GM18507 (cell line): Measurements from ENCODE around the gene CCDC80.

ENCODE experiments used
- DNase-seq: peaks from one replicate; pipeline ENCODE4 v3.0.0; 2011; ENCODE audit warnings: low read depth; ENCODE audit not compliant: insufficient read length; ENCODE audit errors: extremely low spot score
- FAIRE-seq: peaks from 2 replicates; lab custom pipeline; 2011; peaks lifted over from hg19 to GRCh38; lab: Jason Lieb, UNC

CCDC80 gene

DNA sequence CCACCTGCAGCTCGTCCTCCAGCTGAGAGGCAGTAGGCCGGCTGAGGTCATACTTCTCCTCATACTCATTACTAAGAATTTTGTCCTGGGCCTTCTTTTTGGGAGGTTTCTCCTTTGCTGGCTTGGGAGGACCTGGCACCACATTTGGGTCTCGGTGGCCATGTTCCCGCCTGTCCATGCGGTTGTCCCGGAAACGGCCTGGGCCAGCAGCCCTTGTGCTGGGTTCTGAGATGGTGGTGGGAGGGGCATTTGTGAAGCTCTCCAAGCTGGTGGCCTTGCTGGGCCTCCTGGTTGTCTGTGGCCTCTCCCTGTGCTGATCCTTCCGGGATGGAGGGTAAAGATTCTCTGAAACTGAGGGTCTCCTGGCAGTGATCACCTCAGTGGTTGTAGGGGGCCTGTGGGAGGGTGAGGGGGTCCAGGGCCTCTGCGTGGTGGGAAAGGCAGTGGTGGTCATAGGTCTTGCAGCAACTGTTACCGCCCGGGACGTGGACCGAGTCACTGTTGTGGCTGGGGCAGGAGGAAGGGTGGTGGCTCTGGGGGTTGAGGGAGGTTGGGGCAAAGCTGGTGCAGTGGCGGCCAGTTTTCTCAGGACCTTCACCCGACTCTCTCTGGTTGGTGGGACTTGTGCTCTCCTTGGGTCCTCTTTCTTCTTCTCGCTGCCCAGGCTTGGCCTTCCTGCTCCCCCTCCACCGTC lies 2.5 kb downstream of the CCDC80 start:
- no peak for FAIRE-seq
- no peak for DNase-seq

DNA sequence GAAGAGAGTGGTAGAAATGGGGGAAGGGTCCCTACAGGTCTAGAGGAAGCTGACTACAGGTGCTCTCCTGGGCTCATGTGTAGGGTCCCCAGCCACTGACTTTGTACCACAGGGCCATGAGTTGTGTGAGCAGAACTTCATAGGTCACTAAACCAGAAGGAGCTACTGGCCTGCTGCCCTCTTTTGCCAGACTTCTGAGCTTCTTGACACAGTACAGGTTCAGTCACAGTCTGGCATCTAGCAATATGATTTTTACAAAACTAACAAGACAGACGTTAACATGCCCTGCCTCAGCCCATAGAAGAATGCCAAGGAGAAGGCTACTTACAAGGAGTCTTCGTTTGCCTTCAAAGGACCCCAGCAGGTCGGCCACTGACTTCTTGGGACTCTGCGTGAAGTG lies 3.2 kb downstream of the CCDC80 start:
- DNase-seq (no peak), FAIRE-seq (no peak)

DNA sequence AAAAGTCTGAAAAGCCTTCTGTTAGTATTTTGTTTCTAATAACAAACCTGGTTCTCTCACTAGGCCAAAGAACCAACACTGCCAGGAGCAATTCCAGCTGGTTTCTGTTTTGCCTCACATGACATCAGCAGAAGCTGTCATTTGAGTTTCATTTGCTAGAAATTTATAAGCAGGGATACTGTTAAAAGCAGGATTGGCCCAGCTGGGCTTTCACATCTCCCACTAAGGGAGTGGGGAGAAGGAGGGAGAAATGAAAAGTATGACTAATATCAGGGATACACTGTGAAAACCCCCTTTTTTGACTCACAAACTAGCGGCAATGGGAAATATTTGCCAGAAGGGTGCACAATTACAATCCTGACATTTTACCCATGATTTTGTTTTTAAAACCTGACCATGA lies 5.3 kb downstream of the CCDC80 start:
- no peak for FAIRE-seq
- DNase-seq, result no peak

DNA sequence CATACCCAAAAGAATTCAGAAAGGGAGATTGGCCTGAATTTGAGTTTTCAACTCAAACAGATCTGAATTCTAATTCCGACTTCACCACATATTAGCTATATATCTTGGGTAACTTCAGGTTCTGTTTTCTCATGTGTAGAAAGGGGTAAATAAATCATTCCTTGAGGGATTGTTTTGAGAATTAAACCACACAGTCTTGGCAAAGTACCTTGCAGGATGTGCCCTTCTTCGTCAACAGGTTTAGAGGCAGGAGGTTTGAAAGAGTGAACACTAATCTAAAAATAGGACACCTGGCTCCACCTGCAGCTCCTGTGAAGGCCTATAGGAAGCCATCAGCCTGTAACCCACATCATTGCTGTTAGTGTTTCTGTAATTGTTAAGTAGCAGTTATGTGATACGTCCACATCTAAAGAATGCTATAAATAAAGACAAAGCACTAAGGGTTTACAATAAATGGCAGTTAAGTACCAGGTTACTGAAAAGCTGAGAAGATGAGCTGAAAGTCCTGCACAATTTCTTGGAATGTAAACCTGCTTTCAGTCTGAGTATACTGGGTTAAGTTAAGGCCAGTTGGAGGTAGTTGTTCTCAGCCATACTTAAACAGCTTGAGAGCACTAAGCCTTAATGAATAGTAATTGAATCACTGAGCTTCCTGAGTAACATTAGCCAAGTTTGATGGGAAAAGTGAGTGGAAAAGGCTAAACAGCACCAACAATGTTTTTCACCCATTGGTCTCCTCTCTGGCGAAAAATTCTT lies 6.0 kb downstream of the CCDC80 start:
- DNase-seq (no peak), FAIRE-seq (no peak)

DNA sequence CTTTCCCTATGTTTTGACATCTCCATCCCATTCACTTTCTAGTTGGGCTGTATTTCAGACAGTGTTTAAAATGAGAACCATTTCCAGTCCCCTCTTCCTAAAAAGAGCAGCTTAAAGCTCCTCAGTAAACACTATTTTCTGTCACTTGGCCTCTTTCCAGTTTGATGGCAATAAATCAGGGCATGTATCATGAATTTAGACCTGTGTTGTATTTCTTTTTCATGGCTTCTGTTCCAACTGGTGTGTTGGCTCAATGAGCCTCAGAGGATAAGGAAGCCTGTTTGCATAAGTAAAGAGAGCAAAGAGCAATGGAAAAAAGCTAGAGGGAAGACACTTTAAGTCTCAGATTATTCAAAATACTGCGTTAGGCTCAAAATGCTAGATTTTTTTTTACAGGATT lies 7.2 kb downstream of the CCDC80 start:
- DNase-seq, result no peak
- FAIRE-seq, result no peak

DNA sequence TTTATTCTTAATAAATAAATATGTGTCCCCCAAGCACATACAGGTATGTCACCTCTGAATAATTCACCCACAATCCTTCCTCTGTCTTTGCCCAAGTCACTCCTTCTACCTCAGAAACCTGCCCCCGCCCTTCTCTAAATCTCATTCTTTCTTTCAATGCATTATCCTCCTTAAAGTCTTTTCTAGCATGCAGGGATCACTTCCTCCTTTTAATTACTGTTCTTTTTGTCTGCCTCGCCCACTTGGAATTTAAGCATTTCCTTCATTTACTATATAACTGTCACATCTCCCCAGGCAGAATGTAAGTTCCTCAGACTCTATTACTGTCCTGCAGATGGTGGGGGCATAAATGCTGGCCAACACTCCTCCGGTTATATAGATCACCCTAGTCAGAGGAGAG lies 7.8 kb downstream of the CCDC80 start:
- DNase-seq (no peak), FAIRE-seq (no peak)

DNA sequence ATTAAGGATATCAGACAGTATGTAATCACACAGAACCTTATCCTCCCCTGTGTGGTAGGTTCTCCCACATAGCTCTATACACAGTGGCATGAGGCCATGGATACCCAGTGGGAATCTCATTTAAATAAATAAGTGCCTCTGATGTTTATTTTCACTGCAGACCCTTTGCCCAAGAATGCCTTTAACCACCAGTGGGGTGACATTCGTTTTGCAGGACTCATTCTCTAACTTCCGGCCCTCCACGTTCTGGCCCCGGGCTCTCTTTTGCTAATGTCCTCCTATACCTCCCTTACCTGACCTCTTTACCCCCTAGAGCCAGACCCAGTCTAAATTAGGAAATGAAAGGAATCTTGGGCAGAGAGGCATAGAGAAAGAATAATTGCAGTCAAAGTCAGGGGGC lies 8.3 kb downstream of the CCDC80 start:
- FAIRE-seq, result no peak

DNA sequence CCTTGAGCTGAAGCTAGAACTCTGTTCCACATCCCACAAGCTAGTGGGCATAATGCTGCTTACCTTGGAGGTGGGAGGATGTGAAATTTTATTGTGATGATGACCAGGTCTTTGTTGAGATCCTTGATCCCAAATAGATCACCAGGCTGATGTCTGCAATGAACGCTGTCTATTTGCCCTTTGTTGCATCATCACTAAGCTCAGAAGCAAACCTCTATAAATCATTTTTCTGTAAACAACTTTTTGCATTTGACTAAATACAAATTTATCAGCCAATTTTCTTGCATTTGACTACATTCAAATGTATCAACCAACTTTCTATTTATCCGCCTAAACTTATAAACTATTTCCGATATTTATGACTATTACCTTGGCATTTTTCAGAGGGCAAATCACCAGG lies 9.7 kb downstream of the CCDC80 start:
- FAIRE-seq (no peak), DNase-seq (no peak)

More for the DNA sequence above, 8.3 kb downstream of the CCDC80 start:
- no peak for DNase-seq

DNA sequence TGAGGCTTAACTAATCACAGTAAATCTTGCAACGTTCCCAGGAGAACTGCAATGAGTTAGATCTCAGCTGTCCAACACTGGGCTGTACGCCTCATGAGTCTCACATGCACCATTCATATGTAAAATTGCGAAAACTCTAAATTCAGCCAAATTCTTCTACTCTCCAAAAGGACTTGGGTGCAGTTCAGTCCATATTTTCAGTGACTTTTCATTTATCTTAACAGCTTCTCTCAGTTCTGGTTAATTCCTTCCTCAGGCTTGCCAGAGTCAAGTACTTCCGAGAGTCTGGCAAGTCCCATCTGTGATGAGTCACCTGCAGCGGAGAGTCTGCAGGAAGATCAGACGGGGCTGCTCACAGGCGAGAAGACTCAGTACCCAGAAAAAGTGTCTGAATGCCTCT lies 11.5 kb downstream of the CCDC80 start:
- FAIRE-seq, result no peak

DNA sequence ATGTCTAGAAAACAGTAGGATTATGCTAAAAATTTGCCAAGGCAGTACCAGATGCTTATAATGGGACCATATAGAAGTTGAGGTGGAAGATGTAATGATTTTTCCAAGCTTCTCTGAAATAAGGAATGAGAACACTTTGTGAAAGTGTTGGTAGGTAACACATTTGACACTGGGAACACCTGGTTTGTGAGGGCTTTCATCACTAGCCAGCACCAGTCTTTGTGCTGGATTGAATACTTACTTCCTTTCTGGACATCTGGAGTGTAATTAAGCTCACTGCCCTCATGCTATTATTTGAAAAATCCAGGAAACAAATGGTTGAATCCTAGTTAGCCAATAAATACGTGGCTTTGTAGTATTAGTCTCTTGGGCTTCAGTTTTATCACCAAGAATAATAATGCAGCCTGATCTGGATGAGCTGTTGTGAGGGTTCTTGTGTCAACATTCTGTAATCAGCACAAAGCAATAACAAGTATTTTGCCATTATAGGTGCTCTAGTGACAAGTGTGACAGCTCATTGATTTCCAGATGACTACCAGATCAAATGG lies 12.9 kb downstream of the CCDC80 start:
- DNase-seq (no peak), FAIRE-seq (no peak)

More for the DNA sequence above, 11.5 kb downstream of the CCDC80 start:
- no peak for DNase-seq

DNA sequence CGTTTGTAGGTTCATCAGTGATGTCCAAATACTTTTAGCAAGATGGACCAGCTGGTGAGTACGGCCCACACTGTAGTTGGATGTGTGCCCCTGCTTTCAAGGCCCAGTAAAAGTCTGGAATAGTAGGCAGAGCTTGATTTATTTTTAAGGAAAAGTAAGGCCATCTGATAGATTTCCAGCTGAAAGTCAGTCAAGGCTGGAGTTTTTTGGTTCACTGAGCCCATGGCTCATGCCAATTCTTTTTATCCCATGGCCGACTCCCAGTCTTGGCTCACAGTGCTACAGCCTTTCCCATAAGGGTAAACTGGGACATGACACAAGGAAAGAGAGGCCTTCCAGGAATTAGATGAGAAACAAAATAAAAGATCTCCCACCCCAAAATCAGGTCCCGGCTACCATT lies 13.5 kb downstream of the CCDC80 start:
- no peak for DNase-seq
- FAIRE-seq, result no peak

DNA sequence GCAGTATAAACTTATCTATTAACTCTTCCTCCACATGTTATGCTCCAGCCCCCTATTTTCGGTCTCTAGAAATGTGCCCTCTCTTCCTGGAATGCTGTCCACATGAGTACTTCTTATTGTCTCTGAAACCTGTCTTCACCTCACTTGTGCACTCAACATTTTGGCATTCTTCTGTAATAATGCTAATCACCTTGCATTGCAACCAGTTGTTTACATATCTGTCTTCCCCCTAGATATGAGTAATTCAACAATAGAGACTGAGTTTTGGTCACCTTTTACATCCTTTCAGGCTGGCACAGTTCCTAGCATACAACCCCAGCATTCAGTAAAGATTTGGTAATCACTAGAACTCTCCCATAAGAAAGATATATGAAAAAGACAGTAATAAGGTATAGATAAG lies 17.2 kb downstream of the CCDC80 start:
- FAIRE-seq (no peak), DNase-seq (no peak)

DNA sequence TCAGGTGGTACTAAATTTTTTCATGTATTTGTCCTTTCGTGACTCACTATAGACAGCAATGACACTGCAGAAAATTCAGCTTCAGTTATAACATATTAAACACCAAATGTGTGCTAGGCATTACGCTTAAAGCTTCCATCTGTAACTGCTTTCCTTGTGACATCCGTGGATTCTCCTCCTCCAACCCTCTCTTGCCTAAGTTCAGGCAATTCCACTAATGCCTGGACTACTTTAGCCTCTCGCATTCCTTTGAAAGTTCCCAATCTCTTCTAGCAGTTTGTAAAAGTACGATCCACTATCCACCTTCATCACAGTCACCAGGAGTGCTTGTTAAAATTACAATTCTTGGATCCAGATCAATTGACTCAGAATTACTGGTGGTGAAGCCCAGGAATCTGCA lies 17.7 kb downstream of the CCDC80 start:
- FAIRE-seq, result no peak
- DNase-seq, result no peak

DNA sequence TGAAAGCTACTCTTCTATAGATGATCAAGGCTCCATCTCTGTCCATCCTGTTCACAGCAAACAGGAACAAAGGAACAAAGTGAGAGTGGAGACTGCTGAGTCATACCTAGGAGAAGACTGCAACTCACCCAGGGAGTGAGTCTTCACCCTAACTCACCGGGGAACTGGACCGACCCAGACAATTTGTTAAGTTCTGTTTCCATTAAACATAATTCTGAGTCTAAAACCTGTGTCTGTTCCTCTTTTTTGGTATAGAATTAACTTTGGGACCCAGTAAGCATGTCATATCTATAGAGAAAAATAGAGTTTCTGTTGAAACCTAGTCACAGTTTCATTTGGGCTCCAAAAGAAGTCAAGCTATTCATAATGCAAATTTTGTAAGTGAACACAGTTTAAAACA lies 21.6 kb downstream of the CCDC80 start:
- FAIRE-seq, result no peak
- DNase-seq, result no peak

DNA sequence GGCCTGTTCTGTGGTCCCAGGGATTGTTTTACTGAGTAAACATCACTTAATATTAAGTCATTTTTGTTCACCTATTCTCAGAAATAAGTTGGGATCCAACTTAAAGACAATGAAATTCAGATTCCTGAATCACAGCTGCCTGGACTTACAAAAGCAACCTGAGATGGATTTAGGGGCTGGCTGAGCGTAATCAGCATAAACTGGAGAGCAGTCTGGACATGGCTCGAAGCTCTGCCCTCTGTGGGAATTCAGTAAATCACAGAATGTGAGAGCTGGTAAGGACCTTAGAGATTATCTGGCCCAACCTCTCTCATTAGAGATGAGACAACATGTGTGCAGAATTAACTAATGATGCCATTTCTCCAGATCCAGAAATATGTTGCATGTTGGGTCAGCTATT lies 23.7 kb downstream of the CCDC80 start:
- FAIRE-seq (no peak), DNase-seq (no peak)

DNA sequence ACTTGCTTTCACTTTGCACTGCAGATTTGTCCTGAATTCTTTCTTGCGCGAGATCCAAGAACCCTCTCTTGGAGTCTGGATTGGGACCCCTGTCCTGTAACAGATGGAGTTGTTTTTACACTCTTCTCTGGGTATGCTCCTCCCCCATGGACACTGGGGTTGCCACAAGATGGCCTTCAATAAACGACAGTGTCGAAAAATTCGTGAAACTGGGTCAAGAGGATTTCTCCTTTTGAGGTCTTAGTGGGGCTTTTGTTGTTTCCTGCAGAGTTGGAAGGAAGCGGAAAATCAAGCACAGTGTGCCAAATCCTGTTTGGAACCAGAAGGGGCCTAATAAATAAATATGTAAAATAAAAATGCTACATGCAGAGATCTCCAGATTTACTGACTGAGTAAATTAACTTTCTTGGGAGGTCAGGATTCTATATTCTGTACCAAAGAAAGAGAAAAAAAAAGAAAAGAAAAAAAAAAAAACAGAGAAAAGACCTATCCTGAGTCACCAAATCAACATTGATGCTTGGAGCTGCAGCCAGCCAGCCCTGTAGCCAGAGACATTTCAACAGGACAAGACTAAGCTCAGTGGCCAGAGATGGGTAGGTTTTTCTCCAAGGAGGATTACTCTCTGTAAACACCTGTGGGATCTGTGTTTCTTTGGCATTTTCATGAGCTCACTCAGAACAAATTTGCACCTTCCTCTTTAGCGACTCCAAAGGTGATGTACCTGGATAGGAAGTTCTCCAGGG lies 24.8 kb downstream of the CCDC80 start:
- DNase-seq, result no peak
- FAIRE-seq, result no peak

DNA sequence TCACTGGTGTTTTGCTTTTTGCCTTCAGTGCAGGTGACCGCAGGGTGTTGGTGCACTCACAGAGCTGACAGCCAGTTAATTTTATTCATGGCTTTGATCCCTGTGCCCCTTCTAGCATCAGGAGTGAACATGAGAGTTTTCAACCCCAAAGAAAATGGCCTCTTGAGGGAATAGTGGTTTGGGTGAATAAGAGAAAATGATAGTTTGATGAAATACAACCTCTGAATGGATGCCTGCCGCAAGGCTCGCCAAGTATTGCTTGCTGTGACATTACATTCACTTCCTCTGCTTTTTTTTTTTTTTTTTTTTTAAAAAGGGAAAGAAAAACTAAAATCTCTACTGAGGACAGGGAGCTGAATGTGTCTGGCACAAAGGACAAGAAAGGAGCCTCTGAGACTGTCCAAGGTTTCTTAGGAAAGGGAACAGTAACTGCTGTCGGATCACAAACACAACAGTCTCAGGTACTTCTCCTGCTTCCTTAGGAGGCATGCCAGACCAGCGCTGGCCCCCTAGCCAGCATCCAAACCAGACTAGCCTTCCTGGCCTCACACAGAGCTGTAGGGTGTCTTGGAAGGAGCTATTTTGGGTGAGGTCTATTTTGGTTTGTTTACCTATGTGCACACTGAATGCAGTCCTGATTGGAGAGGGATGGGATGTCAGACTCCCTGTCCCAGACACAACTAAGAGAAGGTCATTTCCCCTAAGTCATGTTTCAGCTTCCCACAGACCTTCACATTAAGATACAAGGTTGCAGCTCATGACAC lies 29.0 kb downstream of the CCDC80 start:
- FAIRE-seq (no peak), DNase-seq (no peak)

DNA sequence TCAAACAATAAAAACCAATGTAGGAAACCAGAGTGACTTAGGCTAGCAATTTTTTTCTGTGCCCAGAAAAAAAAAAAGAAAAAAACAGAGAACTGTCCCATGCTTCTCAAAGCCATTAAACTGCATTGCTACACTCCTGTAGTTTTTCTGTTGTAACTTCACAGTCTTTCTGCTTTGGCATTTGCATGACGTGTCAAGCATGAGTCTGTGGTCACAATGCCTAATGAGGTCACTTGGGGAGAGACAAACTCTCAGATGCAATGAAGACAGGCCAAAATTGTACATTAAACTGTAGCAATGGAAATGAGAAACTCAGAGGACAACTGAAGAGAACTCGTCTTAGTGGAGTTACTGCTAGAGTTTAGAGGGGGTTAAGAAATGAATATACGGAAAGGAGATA lies 30.8 kb downstream of the CCDC80 start:
- no peak for DNase-seq
- no peak for FAIRE-seq

DNA sequence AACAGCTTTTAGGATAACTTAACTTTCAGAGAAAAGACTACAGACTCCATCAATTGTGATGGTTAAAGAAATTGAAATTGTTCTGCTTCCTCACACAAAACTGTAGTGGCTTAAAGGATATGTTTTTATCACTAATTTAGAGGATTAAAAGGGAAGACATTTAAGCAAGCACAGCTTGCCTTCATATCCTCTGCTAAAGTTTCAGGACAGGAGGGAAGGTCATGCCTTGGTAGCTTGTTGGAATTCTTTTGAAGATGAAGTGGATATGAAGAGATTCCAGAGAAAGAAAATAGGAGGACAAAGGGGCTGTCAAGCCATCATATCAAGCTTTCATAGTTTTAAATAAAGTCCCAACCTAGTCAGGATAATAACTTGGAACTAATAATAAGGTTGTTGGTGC lies 33.1 kb downstream of the CCDC80 start:
- FAIRE-seq, result no peak

DNA sequence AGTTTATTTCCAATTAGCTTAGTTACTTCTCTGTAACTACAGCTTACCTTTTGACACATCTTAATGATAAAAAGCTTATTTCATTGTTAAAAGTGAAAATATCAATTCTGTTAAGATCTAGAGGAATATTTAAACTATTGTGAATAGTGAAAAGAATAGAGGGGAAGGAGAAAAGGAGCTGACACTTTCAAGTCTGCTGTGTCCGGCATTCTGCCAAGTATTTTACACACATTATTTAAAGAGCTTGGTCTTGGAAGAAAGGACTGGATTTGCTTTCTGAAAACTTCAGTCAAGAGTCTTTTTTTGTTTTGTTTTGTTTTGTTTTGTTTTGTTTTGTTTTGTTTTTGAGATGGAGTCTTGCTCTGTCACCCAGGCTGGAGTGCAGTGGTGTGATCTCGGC lies 34.8 kb downstream of the CCDC80 start:
- no peak for FAIRE-seq
- no peak for DNase-seq

More for the DNA sequence above, 33.1 kb downstream of the CCDC80 start:
- DNase-seq, result no peak
